ENCODE measurements around the gene FOXN3. TPM values are rescaled to one million over a fixed set of nuclear protein-coding genes. Genes with fewer than 3 reads are reported as not detected.

Gene FOXN3
- total and polyA plus RNA-seq, 3 experiments from 2014 or later = 73.9 to 136 (median 74.8) TPM

- CTCF ChIA-PET = interaction anchor here (1.0 to 1.6 kb wide), 5 partner anchors 9 to 484 kb away, joined by 3 to 5 read pairs (median 3); no protein-coding TSS in a partner anchor
- peak overlapping the region; percentile 62 to 96 (median 87) for H3K27ac Mint-ChIP-seq
- POLR2A ChIA-PET = interaction anchor here (0.7 kb wide), 1 partner anchor 43 kb away, joined by 4 read pairs; no protein-coding TSS in a partner anchor
Measured at GRCh38 chr14:89429199-89430181, 12.5 kb upstream of the FOXN3 start.

GRCh38 chr14:89428546-89429198 is 11.6 kb upstream of the FOXN3 start:
- peaks cover 0 to 6% (median 2%) of the 10 kb centered on the region in 3 donors for H3K36me3 Mint-ChIP-seq
- no peak for DNase-seq
- peaks cover 48 to 79% (median 59%) of the 10 kb centered on the region in 3 donors for H3K4me1 Mint-ChIP-seq
- peaks cover 32% of the 10 kb centered on the region for H3K4me1 ChIP-seq (ENCODE audit: insufficient read depth, low read length)
- H3K27me3 Mint-ChIP-seq = no peaks in the 10 kb centered on the region
- no peaks in the 10 kb centered on the region for H3K27me3 ChIP-seq (ENCODE audit: insufficient read depth, low read length, poor library complexity, severe bottlenecking)
- peaks cover 0 to 2% (median 0%) of the 10 kb centered on the region in 5 donors for H3K9me3 Mint-ChIP-seq
- no peaks in the 10 kb centered on the region for H3K9me3 ChIP-seq (ENCODE audit: low read length)
- H3K36me3 ChIP-seq (ENCODE audit: insufficient read depth, low read length) = no peaks in the 10 kb centered on the region
- ChIA-PET CTCF (no interaction called here), POLR2A (interaction anchor here (0.7 kb wide), 1 partner anchor 42 kb away, joined by 4 read pairs; no protein-coding TSS in a partner anchor)
- peak overlapping the region in 5 of 7 donors; percentile 48 to 82 (median 77) for H3K4me3 Mint-ChIP-seq
- H3K27ac ChIP-seq (ENCODE audit: low read depth, low read length) = no peak overlapping the region
- H3K4me3 ChIP-seq (ENCODE audit: low read length) = no peak overlapping the region
- H3K27ac Mint-ChIP-seq = peak overlapping the region; percentile 69 to 96 (median 83)

More at GRCh38 chr14:89429199-89430181, 12.5 kb upstream of the FOXN3 start:
- peaks cover 0 to 6% (median 2%) of the 10 kb centered on the region in 3 donors for H3K36me3 Mint-ChIP-seq
- no peaks in the 10 kb centered on the region for H3K27me3 Mint-ChIP-seq
- DNase-seq = peak in 2 of 5 donors; percentile 12 to 56
- H3K4me1 Mint-ChIP-seq = peaks cover 44 to 73% (median 53%) of the 10 kb centered on the region in 3 donors
- Histone ChIP-seq H3K9me3 (ENCODE audit: low read length) (no peaks in the 10 kb centered on the region), H3K4me3 (ENCODE audit: low read length) (peak overlapping the region; percentile 43), H3K27ac (ENCODE audit: low read depth, low read length) (peak overlapping the region; percentile 22), H3K27me3 (ENCODE audit: insufficient read depth, low read length, poor library complexity, severe bottlenecking) (no peaks in the 10 kb centered on the region), H3K36me3 (ENCODE audit: insufficient read depth, low read length) (no peaks in the 10 kb centered on the region), H3K4me1 (ENCODE audit: insufficient read depth, low read length) (peaks cover 28% of the 10 kb centered on the region)
- peaks cover 0 to 2% (median 0%) of the 10 kb centered on the region in 5 donors for H3K9me3 Mint-ChIP-seq
- peak overlapping the region; percentile 73 to 87 (median 79) for H3K4me3 Mint-ChIP-seq

- no peak overlapping the region for H3K4me3 ChIP-seq (ENCODE audit: low read length)
- ChIA-PET POLR2A (no interaction called here), CTCF (no interaction called here)
- no peak for DNase-seq
- peaks cover 0 to 2% (median 0%) of the 10 kb centered on the region in 5 donors for H3K9me3 Mint-ChIP-seq
- no peaks in the 10 kb centered on the region for H3K27me3 Mint-ChIP-seq
- H3K4me1 Mint-ChIP-seq = peaks cover 50 to 84% (median 64%) of the 10 kb centered on the region in 3 donors
- no peaks in the 10 kb centered on the region for H3K9me3 ChIP-seq (ENCODE audit: low read length)
- peak overlapping the region in 5 of 7 donors; percentile 3 to 48 (median 11) for H3K4me3 Mint-ChIP-seq
- peak overlapping the region; percentile 52 to 96 (median 75) for H3K27ac Mint-ChIP-seq
- no peaks in the 10 kb centered on the region for H3K36me3 ChIP-seq (ENCODE audit: insufficient read depth, low read length)
- H3K27ac ChIP-seq (ENCODE audit: low read depth, low read length) = no peak overlapping the region
- H3K4me1 ChIP-seq (ENCODE audit: insufficient read depth, low read length) = peaks cover 34% of the 10 kb centered on the region
- peaks cover 0 to 6% (median 2%) of the 10 kb centered on the region in 3 donors for H3K36me3 Mint-ChIP-seq
- H3K27me3 ChIP-seq (ENCODE audit: insufficient read depth, low read length, poor library complexity, severe bottlenecking) = no peaks in the 10 kb centered on the region
Measured at GRCh38 chr14:89428173-89428523, 11.1 kb upstream of the FOXN3 start.

- CTCF ChIA-PET = no interaction called here
- H3K36me3 ChIP-seq (ENCODE audit: insufficient read depth, low read length) = no peaks in the 10 kb centered on the region
- Mint-ChIP-seq H3K9me3 (peaks cover 0 to 2% (median 0%) of the 10 kb centered on the region in 5 donors), H3K4me3 (peak overlapping the region in 3 of 7 donors; percentile 3 to 48 (median 10)), H3K36me3 (peaks cover 0 to 7% (median 1%) of the 10 kb centered on the region in 3 donors), H3K27ac (peak overlapping the region in 6 of 8 donors; percentile 52 to 96 (median 72)), H3K27me3 (no peaks in the 10 kb centered on the region), H3K4me1 (peaks cover 50 to 86% (median 66%) of the 10 kb centered on the region in 3 donors)
- H3K9me3 ChIP-seq (ENCODE audit: low read length) = no peaks in the 10 kb centered on the region
- no peak overlapping the region for H3K27ac ChIP-seq (ENCODE audit: low read depth, low read length)
- DNase-seq = no peak
- H3K27me3 ChIP-seq (ENCODE audit: insufficient read depth, low read length, poor library complexity, severe bottlenecking) = no peaks in the 10 kb centered on the region
- POLR2A ChIA-PET = no interaction called here
- H3K4me1 ChIP-seq (ENCODE audit: insufficient read depth, low read length) = peaks cover 39% of the 10 kb centered on the region
- no peak overlapping the region for H3K4me3 ChIP-seq (ENCODE audit: low read length)
Measured at GRCh38 chr14:89427426-89428172, 10.6 kb upstream of the FOXN3 start.

- Mint-ChIP-seq H3K27me3 (no peaks in the 10 kb centered on the region), H3K27ac (peak overlapping the region in 6 of 8 donors; percentile 1 to 81 (median 61)), H3K36me3 (peaks cover 0 to 9% (median 0%) of the 10 kb centered on the region in 3 donors), H3K9me3 (no peaks in the 10 kb centered on the region), H3K4me3 (peak overlapping the region in 1 of 7 donors; percentile 41), H3K4me1 (peaks cover 42 to 73% (median 60%) of the 10 kb centered on the region in 3 donors)
- CTCF ChIA-PET = no interaction called here
- POLR2A ChIA-PET = interaction anchor here (0.7 kb wide), 1 partner anchor 530 kb away, joined by 8 read pairs; no protein-coding TSS in a partner anchor
- H3K36me3 ChIP-seq (ENCODE audit: insufficient read depth, low read length) = no peaks in the 10 kb centered on the region
- no peaks in the 10 kb centered on the region for H3K9me3 ChIP-seq (ENCODE audit: low read length)
- H3K4me1 ChIP-seq (ENCODE audit: insufficient read depth, low read length) = peaks cover 32% of the 10 kb centered on the region
- no peak overlapping the region for H3K4me3 ChIP-seq (ENCODE audit: low read length)
- H3K27ac ChIP-seq (ENCODE audit: low read depth, low read length) = no peak overlapping the region
- no peaks in the 10 kb centered on the region for H3K27me3 ChIP-seq (ENCODE audit: insufficient read depth, low read length, poor library complexity, severe bottlenecking)
- DNase-seq = no peak
Measured at GRCh38 chr14:89425931-89426330, 8.9 kb upstream of the FOXN3 start.

GRCh38 chr14:89424241-89424640 is 7.2 kb upstream of the FOXN3 start:
- Histone ChIP-seq H3K9me3 (ENCODE audit: low read length) (no peaks in the 10 kb centered on the region), H3K36me3 (ENCODE audit: insufficient read depth, low read length) (no peaks in the 10 kb centered on the region), H3K27me3 (ENCODE audit: insufficient read depth, low read length, poor library complexity, severe bottlenecking) (no peaks in the 10 kb centered on the region), H3K4me3 (ENCODE audit: low read length) (no peak overlapping the region), H3K4me1 (ENCODE audit: insufficient read depth, low read length) (peaks cover 20% of the 10 kb centered on the region), H3K27ac (ENCODE audit: low read depth, low read length) (no peak overlapping the region)
- H3K9me3 Mint-ChIP-seq = no peaks in the 10 kb centered on the region
- peaks cover 0 to 9% (median 0%) of the 10 kb centered on the region in 3 donors for H3K36me3 Mint-ChIP-seq
- ChIA-PET POLR2A (interaction anchor here (0.6 to 1.0 kb wide), 2 partner anchors 8 to 184 kb away, joined by 3 to 6 read pairs; no protein-coding TSS in a partner anchor), CTCF (no interaction called here)
- H3K4me1 Mint-ChIP-seq = peaks cover 46 to 72% (median 58%) of the 10 kb centered on the region in 3 donors
- peak overlapping the region in 1 of 7 donors; percentile 50 for H3K4me3 Mint-ChIP-seq
- H3K27me3 Mint-ChIP-seq = no peaks in the 10 kb centered on the region
- no peak for DNase-seq
- peak overlapping the region in 1 of 8 donors; percentile 43 for H3K27ac Mint-ChIP-seq

GRCh38 chr14:89422952-89423345 is 5.9 kb upstream of the FOXN3 start:
- H3K36me3 Mint-ChIP-seq = peaks cover 0 to 8% (median 0%) of the 10 kb centered on the region in 3 donors
- Histone ChIP-seq H3K27ac (ENCODE audit: low read depth, low read length) (no peak overlapping the region), H3K9me3 (ENCODE audit: low read length) (no peaks in the 10 kb centered on the region), H3K36me3 (ENCODE audit: insufficient read depth, low read length) (no peaks in the 10 kb centered on the region), H3K4me3 (ENCODE audit: low read length) (no peak overlapping the region), H3K4me1 (ENCODE audit: insufficient read depth, low read length) (peaks cover 27% of the 10 kb centered on the region), H3K27me3 (ENCODE audit: insufficient read depth, low read length, poor library complexity, severe bottlenecking) (no peaks in the 10 kb centered on the region)
- no peak for DNase-seq
- POLR2A ChIA-PET = no interaction called here
- no peaks in the 10 kb centered on the region for H3K9me3 Mint-ChIP-seq
- H3K4me1 Mint-ChIP-seq = peaks cover 48 to 73% (median 62%) of the 10 kb centered on the region in 3 donors
- no peak overlapping the region for H3K4me3 Mint-ChIP-seq
- CTCF ChIA-PET = no interaction called here
- no peaks in the 10 kb centered on the region for H3K27me3 Mint-ChIP-seq
- peak overlapping the region in 3 of 8 donors; percentile 11 to 58 (median 42) for H3K27ac Mint-ChIP-seq

Data from CD8-positive, alpha-beta memory T cell (primary cell).